DMS53 (cell line): ENCODE results near the gene FAM229B.
"Not testable (repeated sequence)": the region's sequence is repeated elsewhere in the genome, so short reads cannot be mapped to it uniquely, and the experiment has no call there.

Experiments used
- DNase-seq: peaks from one replicate; lab custom pipeline; 2025; lab: John Stamatoyannopoulos, UW

FAM229B gene

DNA sequence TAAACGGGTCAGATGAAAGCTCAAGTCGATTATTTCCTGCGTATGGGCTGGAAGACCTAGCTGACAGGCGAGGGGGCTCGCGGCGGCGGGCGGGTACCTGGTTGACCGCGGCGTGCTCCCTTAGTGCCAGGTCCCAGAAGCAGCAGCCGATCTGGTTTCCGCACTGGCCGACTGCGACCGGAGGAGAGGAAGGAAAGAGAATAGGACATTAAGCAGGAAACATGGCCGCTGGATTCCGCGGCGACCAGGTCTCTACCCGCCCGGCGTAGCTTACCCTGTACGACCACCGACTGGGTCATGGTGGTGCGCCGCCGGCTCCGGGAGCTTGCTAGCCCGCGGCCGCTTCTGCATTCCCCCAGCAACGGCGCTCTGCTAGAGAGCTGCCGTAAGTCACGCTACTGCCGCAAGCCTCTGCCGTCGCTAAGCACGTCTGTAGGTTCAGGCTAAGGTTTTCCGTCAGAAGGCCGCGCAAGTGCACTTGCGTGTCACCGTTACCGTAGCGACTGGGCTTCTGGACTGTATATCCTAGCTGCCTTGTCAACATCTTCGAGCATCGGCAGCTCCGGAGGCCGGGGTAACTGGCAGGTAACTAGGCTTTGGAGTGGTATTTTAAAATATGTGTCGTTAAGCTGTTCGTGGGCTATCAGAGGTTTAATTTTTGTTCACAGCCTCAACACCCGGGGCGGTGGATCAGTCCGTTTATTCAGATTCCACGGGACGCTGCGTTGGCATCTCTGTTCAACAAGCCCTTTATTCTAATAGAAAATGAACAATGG, at the start of gene FAM229B, which contains the start of gene TUBE1:
Gene FAM229B, plus strand, starts transcription at position 456 of the 776 bp plus-strand sequence. CDS start 11,693 bp downstream, outside the sequence.
Gene TUBE1, minus strand, starts transcription at position 347 of the 776 bp plus-strand sequence. Its CDS starts 48 bp downstream, at position 299.
- peak; percentile 97 for DNase-seq

DNA sequence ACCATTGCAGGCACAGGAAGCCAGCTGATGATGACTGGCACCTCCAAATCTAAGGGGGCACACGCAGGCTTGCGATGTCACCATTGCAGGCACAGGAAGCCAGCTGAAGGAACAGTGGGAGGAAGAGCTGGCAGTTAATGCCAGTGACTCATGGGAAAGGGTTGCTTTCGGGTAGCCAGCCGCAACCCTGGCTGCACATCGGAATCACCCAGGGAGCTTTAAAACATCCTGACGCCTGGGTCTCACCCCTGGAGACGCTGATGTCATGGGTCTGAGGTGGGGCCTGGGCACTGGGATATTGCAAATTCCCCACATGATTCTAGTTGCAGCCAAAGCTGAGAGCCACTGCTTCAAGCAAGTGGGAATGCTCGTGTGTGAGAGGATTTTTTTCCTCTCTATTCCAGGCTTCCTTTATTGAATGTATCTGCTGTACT, 49.6 kb upstream of the FAM229B start:
- DNase-seq = no peak

- no peak for DNase-seq
These were observed 49.1 kb upstream of the FAM229B start for GRCh38 chr6:112038268-112038667.

DNA sequence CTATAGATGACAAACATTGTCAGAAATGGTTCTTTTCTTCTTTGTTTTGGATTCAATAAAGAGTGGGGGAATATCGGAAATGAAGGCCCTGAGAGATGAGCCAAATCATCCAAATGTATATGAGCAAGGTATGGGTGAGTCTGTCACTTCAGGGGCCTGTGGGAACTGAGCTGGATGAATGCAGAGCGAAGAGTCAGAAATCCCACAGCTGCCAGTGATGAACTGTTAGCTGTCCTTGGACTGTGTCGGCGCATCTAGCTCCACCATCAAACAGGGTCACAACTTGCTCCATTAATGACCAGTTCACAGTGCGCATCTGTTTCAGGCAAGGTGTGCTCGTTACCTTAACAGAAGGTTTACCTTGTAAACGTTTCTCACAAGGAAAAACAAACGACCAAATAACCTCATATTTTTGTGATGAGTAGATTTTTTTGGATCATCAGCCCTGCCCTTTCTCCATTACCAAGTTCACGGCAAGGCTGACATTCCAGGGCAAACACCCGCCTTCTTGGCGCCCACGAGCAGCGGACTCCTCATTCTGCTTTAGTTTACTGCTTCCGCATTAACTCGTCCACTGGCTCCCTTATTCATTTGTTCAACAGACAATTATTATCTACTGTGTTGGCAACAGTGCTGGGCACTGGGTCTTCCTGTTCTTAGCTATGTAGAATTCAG, 48.5 kb upstream of the FAM229B start:
- no peak for DNase-seq

- no peak for DNase-seq
These were observed 48.0 kb upstream of the FAM229B start for GRCh38 chr6:112039431-112039770.

DNA sequence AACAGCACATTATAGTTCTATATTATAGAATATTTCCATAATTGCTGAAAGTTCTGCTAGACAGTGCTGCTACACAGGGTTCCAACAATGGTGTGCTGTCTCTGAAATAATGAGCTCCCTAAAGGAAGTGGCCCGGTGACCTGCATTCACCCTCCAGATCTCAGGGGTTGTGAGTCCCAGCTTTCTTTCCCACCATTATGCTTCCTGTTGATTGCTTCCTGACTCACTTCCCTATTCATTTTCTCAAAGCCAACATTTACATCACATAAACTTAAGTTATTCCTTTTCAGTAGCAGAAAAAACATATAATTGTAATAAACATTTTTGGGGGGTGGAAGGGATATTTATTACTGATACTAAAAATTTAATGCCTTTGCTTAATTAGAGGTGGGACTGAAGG, 46.4 kb upstream of the FAM229B start:
- no peak for DNase-seq

- DNase-seq = no peak
These were observed 45.9 kb upstream of the FAM229B start for GRCh38 chr6:112041535-112041934.

DNA sequence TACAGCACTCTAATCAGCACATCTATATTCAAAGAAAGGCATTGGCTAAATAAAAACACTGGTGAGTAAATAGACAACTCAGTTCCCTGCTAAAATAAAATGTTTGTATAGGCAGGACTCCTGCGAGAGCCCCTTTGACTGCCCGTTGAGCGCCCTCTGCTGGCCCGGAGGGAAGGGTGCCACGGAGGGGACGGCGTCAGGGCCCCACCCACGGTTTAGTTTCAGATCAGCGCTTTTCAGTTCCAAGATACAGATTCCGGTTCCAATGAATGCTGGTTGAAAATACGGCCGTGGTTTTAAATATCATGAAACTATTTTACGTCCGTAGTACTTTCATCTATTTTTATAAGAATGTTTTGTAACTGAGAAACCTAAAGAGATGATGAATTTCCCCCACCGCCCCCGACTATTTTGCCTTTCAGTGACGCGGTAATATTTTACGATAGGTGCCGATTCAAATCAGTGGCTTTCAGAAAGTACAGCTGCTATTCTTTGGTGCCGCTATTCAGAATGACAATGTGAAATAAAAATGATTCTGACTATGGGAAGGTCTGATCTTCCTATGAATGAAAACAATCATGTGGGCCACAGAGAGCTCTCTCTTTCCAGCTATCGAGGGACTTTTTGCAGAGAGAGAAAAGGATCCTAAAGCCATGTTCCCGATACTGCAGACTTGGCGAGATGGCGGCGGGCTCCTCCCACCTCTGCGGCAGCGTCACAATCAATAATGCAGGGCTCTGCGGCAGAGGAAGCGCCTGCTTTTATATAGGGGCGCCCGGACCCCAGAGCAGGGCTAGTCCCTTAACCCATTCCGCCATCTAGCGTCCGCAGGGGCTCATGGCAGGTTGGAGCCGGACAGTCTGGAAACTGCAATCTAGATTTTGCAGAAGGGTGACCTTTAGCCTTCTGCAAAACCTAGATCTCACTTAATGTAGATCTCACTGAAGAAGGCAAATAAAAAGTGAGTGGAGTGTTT, 44.1 kb upstream of the FAM229B start:
- peak; percentile 93 for DNase-seq

DNA sequence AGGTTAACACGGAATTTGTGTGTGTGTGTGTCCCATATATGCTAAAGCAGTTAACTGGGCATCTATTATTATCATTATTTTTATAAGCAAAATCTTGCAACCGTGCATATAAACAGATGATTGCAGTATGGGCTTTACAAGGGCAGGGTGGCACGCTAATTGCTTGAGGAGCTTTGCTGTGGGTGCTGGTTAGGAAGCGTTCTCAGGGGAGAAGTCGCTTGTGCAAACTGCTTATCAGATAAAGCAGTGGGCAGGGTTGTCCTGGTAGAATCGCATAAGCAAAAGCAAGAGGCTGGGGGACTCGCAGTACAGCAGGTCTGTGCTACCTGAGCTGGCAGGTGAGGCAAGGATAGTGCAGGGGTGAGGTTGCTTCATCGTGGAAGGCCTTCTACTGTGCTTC, 43.2 kb upstream of the FAM229B start:
- DNase-seq = no peak

DNA sequence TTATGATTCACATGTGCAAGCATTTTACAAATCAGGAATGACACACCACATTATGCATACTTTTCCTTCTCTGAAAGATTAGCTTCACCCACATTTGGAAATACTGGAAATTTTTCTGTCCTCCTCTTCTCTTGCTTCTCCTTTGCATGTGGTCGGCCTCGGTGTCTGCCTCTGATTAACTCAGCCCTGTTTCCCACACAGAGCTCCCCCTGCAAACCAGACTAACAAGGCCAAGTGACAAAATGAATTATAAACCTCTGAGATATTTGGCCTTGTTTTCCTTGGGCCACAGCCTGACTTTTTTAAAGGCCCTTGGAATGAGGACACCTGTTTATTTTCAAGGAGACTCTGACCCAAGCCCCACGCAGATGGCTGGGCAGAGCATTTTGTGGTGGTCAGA, 42.5 kb upstream of the FAM229B start:
- no peak for DNase-seq

- DNase-seq = not testable (repeated sequence)
These were observed 39.9 kb upstream of the FAM229B start for GRCh38 chr6:112047523-112047922.

- no peak for DNase-seq
These were observed 38.2 kb upstream of the FAM229B start for GRCh38 chr6:112049026-112049799.

- DNase-seq = no peak
These were observed 37.4 kb upstream of the FAM229B start for GRCh38 chr6:112049996-112050395.

GRCh38 chr6:112050429-112050828, 37.0 kb upstream of the FAM229B start:
- DNase-seq = no peak

- DNase-seq = not testable (repeated sequence)
These were observed 36.1 kb upstream of the FAM229B start for GRCh38 chr6:112051251-112051740.

GRCh38 chr6:112054001-112054400, 33.4 kb upstream of the FAM229B start, which contains the start of gene CCN6:
Gene CCN6 (plus strand): TSS chr6:112054104. CDS start chr6:112054358, 254 bp downstream.
- peak; percentile 24 for DNase-seq

GRCh38 chr6:112054555-112055190, 32.7 kb upstream of the FAM229B start:
- DNase-seq = peak; percentile 13

DNA sequence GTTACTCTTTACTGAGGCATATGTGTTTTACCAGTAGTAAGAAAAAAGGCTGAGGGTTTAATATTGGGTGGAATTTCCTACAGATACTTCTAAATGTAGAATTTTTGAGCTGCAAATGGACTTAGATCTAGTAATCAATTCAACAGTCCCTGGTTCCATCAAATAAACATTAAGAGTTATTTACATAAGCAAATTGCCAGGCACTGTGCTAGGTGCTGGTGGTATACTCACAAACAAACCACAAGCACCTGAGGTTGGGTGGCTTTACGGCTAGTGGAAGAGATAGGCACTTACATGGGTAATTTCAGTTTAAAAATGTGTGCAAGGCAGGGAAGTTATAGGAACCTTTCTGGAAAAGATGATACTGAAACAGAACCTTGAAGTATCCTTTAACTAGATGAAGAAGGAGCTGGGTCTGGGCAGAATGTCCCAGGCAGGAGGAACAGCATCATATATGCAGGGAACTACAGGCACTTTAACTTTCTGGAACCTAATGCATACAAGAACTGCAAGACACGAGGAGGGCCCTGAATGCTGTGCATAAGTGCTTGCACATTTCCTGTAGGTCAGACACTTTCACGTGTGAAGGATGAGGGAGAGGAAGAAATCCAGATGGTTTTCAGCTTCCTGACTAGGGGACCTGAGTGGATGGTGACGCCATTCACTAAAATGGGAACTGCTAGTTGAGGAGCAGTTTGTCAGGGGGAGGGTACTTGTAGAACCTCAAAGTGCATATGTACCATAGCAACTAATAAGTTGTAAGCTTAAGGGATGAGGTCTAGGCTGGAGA, 29.0 kb upstream of the FAM229B start:
- DNase-seq = no peak

- no peak for DNase-seq
These were observed 25.8 kb upstream of the FAM229B start for GRCh38 chr6:112061605-112062004.

- no peak for DNase-seq
These were observed 24.4 kb upstream of the FAM229B start for GRCh38 chr6:112062966-112063365.
